Measurements from ENCODE around the gene RBP4.

The RBP4 gene

DNA sequence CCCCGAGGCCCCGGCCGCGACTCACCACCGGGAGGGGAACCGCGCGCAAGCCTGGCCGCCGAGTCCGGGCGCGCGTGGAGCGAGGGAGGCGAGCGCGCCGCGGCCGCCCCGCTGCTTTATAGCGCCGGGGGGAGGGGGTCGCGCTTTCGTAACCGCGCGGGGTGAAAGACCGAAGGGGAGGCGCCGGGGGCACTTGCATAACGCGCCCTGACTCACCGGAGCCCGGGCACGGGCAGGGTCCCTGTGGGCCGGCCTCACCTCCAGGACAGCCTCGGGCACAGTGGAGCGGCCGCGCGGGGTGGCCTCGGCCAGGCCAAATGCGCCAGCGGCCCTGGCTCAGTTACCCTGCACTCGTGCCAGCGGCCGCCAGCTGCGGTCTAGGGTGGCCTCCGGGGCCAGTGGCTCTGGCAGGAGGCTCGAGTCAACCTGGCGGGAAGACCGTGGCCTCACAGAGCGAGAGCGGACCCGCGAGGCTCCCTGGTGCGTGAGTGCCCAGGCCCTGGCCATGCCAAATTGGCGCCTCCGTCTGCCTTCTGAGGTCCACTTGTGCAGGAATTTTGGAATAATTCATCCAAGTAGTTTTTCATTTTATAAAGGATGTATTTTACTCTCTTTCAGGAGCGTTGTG lies at the start of gene RBP4:
RBP4 (minus strand) TSS at position 90 of the 628 bp plus-strand sequence. CDS start 207 bp downstream, outside the sequence.
- DNase-seq (ENCODE audit: low read depth): no peak

DNA sequence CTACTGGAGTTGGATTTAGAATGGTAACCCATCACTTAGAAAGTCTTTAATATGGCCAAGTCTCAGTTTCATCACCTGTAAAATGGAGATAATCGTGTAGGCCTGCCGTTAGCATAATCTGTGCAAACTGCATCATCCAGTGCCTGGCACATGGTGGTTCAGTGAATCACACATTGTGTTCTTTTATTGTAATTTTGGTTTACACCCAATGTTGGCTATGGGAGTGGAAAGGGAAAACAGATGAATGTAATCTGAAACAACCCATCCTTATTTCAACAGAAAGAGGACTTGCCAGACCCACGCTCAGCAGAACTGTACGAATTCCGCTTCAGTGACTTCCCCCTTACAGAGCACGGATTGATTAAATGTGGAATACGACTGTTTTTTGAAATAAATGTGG lies 38.8 kb upstream of the RBP4 start:
- no peak for DNase-seq (ENCODE audit: low read depth)

DNA sequence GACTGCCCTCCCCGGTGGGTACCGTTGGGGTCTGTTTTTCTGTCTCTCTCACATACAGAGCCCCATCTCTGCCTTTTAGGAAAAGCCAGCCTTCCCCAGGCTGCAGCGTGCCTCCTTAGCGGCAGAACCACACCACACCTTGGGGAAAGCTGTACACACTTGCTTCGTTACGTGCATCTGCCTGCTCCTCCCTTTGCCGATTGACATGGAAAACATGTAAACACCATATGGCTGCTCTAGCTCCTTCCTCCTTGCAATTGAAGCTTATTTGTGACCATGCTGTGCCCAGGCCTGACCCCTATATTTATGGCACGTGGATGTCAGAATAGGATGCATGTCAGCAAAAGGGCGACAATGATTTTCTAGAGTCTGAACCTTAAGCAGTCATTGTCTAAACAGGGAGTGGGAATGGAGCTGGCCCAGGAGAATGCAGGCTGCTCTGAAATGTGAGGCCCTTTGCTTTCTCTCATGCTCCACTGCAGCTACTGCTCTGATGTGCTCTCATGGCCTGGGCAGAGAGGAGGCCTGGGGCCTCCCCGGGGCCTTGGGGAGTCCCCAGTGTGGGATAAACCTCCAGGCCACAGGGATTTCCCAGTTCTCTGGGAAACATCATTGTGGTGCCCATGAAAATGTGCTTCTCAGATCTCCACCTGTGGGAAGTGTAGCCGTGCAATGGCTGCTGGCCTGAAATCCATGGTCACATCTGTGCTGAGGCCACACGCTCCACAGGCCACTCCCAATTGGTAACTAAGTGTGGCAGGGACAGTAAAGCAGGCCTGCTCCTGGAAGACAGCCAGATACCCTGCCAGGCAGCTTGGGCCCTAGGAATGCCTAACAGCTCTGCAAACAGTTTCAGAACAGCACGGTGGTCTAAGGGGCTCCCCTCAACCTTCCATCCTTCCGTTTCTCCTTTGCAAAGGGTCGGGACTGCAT lies 29.9 kb upstream of the RBP4 start:
- no peak for DNase-seq (ENCODE audit: low read depth)

DNA sequence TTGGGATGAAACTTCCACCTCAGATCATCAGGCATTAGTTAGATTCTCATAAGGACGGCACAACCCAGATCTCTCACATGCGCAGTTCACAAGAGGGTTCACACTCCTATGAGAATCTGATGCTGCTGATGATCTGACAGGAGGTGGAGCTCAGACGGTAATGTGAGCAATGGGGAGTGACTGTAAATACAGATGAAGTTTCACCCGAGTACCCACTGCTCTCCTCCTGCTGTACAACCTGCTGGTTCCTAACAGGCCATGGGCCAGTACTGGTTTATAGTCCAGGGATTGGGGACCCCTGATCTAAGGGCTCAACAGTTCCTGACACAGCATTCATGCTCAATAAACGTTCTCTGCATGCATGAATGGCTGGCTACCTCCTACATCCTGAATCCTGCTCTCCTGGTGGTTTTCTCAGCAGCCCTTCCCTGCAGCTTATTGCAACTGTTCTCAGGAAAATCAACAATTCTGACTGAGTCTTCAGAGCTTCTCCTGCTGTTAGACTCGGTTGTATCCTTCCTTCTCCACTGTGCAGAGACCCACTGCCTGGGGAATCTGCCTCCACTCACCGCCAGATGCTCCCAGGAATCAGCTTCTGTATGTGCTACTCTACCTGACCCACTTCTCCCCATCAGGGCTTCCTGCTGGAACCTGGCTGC lies 28.7 kb upstream of the RBP4 start:
- no peak for DNase-seq (ENCODE audit: low read depth)

DNA sequence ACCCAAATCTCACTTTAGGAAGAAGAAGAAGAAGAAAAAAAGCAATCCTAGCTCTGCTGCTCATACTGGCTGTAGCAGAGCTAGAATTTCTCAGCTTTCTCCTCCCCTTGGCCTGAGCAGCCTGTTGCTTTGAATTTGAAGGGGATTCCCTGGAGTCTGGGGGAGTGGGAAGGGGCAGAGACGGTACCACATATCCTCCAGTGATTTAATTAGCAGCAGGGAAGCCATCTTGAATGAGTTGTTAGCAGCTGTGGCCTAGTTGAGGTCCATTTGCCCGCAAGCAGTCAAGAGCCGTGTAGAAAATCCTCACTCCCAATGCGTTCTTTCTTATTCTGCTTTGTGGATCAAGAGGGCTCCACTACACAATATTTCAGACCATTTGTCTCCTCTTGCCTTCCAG lies 27.8 kb upstream of the RBP4 start:
- DNase-seq (ENCODE audit: low read depth): no peak

DNA sequence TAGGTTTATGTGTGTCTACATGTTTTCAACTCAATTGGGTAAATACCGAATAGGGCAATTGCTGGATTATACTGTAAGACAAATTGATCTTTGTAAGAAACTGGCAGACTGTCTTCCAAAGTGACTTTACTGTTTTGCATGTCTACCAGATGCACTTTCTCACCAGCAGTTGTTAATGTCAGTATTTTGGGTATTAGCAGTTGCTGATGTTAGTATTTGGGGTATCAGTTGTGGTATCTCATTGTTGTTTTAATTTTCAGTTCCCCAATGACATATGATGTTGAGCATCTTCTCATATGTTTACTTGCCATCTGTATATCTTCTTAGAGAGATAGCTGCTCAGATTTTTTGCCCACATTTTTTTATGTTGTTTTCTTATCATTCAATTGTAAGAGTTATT lies 21.9 kb upstream of the RBP4 start:
- no peak for DNase-seq (ENCODE audit: low read depth)

DNA sequence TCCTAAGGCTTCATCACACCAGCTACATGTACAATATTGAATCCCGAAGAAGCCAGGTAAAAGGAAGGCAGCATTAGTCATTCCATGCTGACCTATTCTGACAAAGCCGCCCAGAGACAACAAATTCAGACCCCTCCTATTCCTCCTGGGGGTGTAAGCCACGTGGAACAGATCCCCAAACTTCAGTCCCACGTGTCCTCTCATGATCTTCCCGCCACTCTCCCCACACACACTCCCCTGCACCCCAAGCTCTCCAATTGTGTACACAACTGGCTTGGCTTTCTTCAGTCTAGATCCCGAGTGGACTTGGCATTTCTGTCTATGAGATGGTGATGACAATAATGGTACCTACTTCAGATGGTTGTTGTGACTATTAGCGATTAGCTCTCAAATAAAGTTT lies 19.9 kb upstream of the RBP4 start:
- no peak for DNase-seq (ENCODE audit: low read depth)

DNA sequence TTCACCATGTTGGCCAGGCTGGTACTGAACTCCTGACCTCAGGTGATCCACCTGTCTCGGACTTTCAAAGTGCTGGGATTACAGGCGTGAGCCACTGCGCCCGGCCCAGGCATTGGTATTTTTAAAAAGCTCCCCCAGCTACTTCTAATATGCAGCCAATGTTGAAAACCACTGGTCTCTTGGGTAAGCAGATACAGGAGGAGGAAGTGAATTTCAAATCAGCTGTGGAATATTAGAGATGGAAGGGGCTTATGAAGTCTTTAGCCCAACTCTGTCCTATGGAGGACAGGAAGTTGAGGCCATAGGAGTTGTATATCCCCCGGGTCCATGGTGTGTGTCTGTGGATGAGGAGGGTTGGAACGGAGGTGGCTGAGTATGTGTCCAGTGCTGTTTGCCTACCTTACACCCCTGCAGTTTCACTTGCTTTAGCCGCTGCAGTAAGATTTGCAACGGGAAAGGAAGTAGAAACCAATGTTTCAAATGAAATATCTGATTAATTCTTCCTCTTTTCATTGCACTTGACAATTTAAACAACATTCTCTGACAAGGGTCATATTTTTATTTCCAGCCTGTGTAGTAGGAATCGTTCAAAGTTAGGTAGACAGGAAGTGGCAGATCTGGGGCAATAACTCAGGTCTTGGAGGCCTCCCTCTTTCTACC lies 14.7 kb upstream of the RBP4 start:
- no peak for DNase-seq (ENCODE audit: low read depth)

DNA sequence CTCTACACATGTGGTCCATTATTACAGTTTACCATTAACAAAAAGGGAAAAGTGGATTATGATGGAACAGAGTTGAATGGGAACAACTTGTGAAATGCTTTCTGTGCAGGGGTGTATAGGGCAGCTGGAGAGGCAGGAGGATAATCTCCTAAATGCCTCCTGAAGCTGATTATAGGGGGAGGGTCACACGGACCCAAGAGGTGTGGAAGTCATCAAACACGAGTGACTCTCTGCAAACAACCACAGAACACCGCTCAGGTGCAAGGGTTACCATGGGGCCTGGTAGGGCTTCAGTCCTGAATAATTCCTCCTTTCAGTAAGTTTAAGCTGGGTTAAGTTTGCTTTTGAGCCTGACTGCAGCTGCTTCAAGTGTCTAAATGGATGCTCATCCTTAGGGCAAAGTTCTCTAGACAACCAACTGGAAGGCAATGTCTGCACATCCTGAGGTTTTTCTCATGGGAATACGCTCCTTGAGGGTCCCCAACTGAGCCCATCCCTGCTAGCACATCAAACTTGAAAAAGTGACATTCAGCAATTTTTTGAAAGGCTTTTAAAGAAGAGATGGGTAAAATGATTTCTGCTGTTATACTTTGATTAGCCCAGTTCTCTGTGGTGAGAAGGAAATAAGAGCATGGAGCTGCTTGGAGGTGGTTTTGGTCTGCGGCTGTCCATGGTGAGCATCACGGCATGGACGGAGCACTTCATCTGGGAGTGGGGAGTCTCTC lies 13.2 kb upstream of the RBP4 start:
- DNase-seq (ENCODE audit: low read depth): no peak

DNA sequence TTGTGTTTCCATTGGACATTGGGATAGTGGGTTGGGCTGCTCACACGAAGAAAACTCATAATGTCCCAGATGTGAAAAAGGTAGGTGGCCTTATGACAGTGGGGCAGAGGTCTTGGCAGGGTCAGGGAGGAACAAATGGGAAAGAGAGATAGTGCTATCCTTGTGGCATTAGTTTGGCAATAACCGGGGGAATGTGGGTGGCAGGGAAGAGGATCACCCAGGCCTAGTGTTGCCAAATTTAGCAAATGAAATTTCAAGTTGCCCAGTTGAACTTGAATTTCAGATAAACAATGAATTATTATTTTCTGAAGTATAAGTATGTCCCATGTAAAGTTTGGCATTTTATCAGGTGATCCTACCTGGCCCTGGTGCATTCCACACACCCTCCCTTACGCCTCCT lies 12.1 kb upstream of the RBP4 start:
- no peak for DNase-seq (ENCODE audit: low read depth)

DNA sequence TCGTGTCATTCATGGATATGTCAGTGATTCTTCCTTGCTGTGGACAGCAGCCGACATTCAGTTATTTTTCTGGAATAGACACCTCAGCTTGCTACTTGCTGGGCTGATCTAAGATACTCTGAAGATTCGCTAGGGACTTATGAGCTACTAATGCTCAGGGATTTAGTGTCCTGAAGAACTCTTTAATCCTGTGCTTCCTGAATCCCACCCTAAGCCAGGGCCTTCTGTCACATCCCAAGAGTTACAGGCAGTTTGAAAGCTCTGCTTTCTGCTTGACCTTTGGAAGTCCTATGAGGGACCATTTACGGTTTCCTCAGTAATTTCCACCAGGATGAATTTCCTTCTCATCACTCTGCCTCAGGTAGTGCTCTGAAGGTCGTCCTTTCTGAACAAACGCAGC lies 11.3 kb upstream of the RBP4 start, which contains the start of gene PDE6C:
PDE6C (plus strand) TSS at position 227 of the 400 bp plus-strand sequence. CDS start 189 bp downstream, outside the sequence.
- DNase-seq (ENCODE audit: low read depth): no peak

DNA sequence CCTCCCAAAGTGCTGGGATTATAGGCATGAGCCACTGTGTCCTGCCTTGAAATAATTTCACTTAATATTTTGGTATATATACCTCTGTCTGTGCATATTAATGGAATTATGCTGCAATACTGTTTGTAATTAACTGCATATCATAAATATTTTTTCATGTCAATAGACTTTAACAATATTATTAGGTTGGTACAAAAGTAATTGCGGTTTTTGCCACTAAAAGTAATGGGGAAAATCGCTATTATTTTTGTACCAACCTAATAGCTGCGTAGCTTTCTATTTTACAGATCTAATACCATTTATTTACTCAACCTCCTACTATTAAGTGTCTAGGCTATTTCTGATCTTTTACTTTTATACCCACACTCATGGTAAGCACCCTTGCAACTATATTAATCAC lies 7.4 kb upstream of the RBP4 start:
- no peak for DNase-seq (ENCODE audit: low read depth)

DNA sequence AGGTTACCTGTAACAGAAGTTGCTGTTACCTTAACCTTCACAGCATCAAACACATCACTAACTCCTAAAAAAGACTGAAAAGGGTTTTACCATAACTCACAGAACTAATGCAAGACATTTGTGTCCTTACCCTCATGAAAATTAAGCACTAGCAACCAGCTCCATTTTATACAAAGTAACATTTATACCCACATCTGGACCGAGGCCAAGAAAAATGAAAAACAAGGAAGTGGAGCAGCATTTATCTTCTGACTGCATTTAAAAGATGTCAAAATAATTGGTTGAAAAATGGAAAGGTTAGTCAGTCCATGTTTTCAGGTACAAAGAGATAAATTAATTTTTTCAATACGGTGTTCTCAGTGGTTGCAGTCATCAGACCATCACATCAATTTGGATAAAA lies 3.1 kb upstream of the RBP4 start:
- DNase-seq (ENCODE audit: low read depth): no peak

DNA sequence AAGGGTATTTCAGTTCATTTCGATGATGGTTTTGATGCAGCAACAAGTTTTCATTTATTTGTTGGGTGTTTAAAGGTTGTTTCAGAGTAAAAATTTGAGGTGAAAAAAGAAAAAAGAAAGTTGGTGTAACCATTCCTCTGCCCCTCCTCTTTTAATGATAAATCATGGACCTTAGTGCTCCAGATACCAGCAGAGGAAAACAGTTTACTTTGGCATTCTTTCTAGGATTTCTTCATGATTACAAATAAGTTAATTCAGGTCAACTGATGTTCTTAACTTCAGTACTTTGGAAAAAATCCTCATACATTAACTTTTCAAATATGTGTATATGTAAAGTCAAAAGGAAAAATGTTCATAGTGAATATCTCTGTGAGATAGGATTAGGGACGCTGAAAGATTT lies 2.0 kb upstream of the RBP4 start:
- DNase-seq (ENCODE audit: low read depth): no peak

DNA sequence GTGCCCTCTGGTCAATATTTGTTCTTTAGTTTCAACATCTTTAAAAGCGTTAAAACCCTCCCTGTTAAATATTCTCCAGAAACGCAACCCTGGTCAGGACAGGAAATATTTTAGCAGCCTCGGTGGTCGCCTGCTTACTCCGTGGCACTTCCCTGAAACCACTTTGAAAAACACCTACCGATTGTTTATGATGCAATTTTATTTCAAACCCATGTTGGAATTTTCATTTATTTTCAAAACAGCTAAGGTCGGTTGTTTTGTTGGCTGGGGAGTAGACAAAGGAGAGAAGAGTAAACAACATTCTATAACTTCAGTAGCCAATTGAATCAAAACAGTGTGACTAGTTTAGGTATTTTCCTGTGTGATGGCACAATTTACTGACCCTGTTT lies 733 bp upstream of the RBP4 start:
- DNase-seq (ENCODE audit: low read depth): no peak

DNA sequence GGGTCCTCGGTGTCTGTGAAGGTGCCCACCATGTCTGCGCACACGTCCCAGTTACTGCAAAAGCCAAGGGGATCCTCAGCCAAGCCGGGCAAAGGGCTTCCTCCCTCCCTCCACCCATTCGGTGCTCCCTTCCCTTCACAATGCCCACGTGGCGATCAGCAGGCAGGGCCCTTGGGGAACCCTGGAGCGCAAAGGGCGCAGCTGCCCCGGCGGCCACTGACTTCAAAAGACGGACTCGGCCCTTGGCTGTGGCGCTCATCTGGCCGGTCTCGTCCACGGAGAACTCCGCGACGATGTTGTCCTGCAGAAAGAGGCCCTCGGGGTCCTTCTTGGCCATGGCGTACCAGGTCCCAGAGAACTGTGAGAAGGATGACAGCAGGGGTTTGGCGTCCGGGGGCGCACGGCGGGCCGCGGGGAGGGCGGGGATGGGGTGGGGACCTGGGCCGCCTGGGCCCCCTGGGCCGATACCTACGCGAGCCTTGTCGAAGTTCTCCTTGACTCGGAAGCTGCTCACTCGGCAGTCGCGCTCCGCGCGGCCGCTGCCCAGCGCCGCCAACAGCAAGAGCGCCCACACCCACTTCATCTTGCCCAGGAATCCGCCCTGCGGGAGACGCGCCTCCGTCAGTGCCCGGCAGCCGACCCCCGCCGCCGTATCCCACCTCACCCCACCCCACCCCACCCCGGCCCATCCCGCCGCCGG lies 439 bp downstream of the RBP4 start:
- DNase-seq (ENCODE audit: low read depth): no peak

DNA sequence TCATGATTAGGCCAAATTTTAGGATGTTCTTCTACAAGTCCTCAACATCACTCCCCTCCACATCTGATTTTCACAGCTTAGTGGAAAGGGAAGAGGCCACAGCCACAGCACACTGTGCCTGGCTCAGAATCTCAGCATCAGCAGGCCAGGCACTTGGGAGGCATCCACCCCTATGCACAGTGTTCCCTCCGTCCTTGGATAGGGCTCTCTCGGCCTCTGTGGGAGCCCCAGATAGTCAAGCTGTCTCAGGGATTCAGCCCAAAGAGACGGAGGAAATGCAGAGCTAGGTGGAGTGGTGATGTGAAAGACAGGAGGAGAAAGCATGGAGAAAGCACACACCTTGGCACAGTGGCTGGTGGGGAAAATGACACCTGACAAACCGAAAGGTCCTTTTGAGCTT lies 1.3 kb downstream of the RBP4 start:
- DNase-seq (ENCODE audit: low read depth): no peak

DNA sequence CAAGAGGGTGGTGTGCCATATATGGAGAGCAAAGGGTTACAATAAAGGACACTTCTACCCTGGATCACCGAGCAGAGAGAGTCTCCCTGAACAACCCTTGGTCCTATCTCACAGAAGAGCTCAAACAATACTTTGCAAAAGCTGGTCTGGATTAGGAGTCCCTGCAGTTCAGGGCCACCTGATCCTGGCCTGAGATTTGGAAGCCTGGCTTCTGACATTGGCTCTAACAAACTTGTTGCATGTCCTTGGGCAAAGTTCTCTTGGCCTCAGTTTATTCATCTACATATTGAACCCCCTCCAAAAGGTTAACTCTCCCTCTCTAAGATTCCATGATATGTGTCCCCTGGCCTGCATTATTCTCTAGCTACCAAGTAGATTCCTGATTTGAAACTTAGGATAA lies 1.7 kb downstream of the RBP4 start:
- DNase-seq (ENCODE audit: low read depth): no peak

DNA sequence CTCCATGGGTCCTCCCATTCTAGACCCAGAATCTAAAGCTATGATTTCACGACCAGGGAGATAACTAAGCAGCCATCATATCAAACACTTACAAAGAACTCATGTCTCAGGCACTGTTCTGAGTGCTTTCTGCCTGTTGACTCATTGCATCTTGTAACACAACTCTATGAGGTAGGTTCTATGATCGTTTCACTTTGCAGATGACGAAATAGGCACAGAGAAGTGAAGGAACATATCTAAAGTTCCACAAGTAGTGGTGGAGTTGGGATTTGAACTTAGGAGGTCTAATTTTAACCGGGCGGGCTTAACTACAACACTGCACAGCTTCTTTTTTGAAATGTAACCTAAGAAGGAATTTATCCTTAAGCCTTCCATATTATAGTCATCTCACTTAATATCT lies 2.9 kb downstream of the RBP4 start:
- DNase-seq (ENCODE audit: low read depth): no peak

DNA sequence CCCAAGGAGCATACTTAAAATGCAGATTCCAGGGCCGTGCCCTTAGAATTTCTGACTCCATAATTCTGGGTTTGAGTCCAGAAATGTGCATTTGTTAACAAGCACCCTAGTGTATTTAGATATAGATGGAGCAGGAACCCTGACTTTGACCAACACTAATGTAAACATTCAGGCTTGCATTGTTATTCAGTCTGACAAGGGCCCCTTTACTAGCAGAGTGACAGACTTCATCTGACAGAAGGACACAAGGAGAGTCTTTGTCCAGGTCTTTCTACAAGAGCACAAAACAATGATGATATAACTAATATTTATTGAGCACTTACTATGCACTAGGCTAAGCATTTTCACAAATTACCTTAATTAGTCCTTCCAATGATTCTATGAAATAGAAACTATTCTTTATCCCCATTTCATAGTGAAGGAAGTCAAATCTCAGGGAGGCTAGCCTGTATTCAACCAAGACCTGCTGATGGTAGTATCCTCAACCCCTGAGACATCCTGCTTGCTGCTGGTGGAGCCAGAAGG lies 3.9 kb downstream of the RBP4 start:
- DNase-seq (ENCODE audit: low read depth): no peak

DNA sequence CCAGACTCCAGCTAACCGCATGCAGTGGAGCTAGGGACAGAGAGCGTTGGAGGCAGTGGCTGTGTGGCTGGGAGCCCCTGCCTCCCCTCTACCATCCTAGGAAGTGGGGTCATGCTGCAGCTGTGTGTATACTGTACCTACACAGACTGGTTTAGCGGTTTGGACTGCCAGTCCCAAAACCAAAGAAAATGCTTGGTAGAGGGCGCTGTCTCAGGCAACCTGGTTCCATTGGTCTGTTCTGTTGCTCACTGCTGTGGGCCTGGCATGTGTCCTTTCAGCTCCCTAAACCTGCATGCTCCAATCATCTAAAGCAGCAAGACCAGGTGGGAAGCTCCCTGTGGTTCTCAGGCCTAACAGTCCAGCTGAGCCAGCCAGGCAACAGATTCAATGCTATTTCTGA lies 4.5 kb downstream of the RBP4 start:
- DNase-seq (ENCODE audit: low read depth): no peak

Data from fibroblast of the conjunctiva (primary cell).